BLaER1 treated with 17β-estradiol and CSF1 and Interleukin-3, amounts not matched to agents 10 nM and 100 nM (cell line): ENCODE data around the gene VSIG4.
"Not testable (repeated sequence)": the region's sequence is repeated elsewhere in the genome, so short reads cannot be mapped to it uniquely, and the experiment has no call there.

Source experiments
- H3K27ac ChIP-seq, 11 experiments: shearing (Covaris generic); formaldehyde crosslinking; 2 replicates each; pipeline ENCODE4 v1.8.1; 2022
- H3K27me3 ChIP-seq, 11 experiments: shearing (Covaris generic); formaldehyde crosslinking; 2 replicates each; pipeline ENCODE4 v1.8.1; 2022
- H3K36me3 ChIP-seq, 11 experiments: shearing (Covaris generic); formaldehyde crosslinking; 2 replicates each; pipeline ENCODE4 v1.8.1; 2022
- H3K4me1 ChIP-seq, 10 experiments: shearing (Covaris generic); formaldehyde crosslinking; 2 replicates each; pipeline ENCODE4 v1.8.1; 2022
- H3K4me2 ChIP-seq, 11 experiments: shearing (Covaris generic); formaldehyde crosslinking; 2 replicates each; pipeline ENCODE4 v1.8.1; 2022
- H3K4me3 ChIP-seq, 10 experiments: shearing (Covaris generic); formaldehyde crosslinking; 2 replicates each; pipeline ENCODE4 v1.8.1; 2022
- H3K9ac ChIP-seq, 11 experiments: shearing (Covaris generic); formaldehyde crosslinking; 2 replicates each; pipeline ENCODE4 v1.8.1; 2022
- H3K9me3 ChIP-seq, 11 experiments: shearing (Covaris generic); formaldehyde crosslinking; replicated peaks in 1 of 11; 2 replicates each; pipeline ENCODE4 v1.8.1; 2022
- H4K20me1 ChIP-seq, 11 experiments: shearing (Covaris generic); formaldehyde crosslinking; 2 replicates each; pipeline ENCODE4 v1.8.1; 2022
- Cebpa-rat ChIP-seq, 11 experiments: shearing (Covaris generic); IDR thresholded peaks; 2 replicates each; pipeline ENCODE4 v1.8.1; 2022

Gene VSIG4

GRCh38 chrX:66039944-66040343, at the start of gene VSIG4:
TSS of gene VSIG4 (minus strand) at chrX:66040080. CDS start at chrX:66039998, 82 bp downstream.
- Histone ChIP-seq H3K27me3 (peaks cover 0 to 13% (median 6%) of the 10 kb centered on the region in 11 experiments; a peak in 6 of 22 replicates), H3K36me3 (peaks cover 0 to 13% (median 0%) of the 10 kb centered on the region in 11 experiments; a peak in 2 of 22 replicates), H3K4me3 (peak within 1 kb of the TSS in 3 of 10 experiments; percentile 45 to 57 (median 45); a peak in 6 of 20 replicates), H3K4me1 (peaks cover 0 to 51% (median 3%) of the 10 kb centered on the region in 10 experiments; a peak in 11 of 20 replicates), H3K27ac (peak within 1 kb of the TSS in 3 of 11 experiments; percentile 36 to 68 (median 40); a peak in 6 of 22 replicates), H3K9me3 (peaks cover 0 to 14% (median 0%) of the 10 kb centered on the region in 11 experiments; a peak in 3 of 22 replicates), H3K4me2 (peak within 1 kb of the TSS in 5 of 11 experiments; percentile 38 to 77 (median 61); a peak in 9 of 22 replicates), H4K20me1 (no peaks in the 10 kb centered on the region), H3K9ac (peak within 1 kb of the TSS in 3 of 11 experiments; percentile 50 to 76 (median 51); a peak in 5 of 22 replicates)
- TF ChIP-seq Cebpa-rat (IDR thresholded peaks at IDR 0.05), result no peak

- H3K4me2 ChIP-seq, result peak overlapping the region in 4 of 11 experiments; percentile 78 to 94 (median 81); a peak in 7 of 22 replicates
- H4K20me1 ChIP-seq, result no peaks in the 10 kb centered on the region
- peak overlapping the region in 10 of 11 experiments; percentile 64 to 92 (median 87); a peak in 15 of 22 replicates for H3K27ac ChIP-seq
Measured at GRCh38 chrX:66076801-66077200, 36.9 kb upstream of the VSIG4 start.

GRCh38 chrX:66074920-66075879, 35.3 kb upstream of the VSIG4 start:
- H3K36me3 ChIP-seq, result no peaks in the 10 kb centered on the region
- no peaks in the 10 kb centered on the region for H4K20me1 ChIP-seq
- H3K4me1 ChIP-seq, result peaks cover 17 to 67% (median 39%) of the 10 kb centered on the region in 10 experiments
- H3K9ac ChIP-seq, result peak overlapping the region; percentile 52 to 77 (median 69); a peak in 21 of 22 replicates
- H3K27ac ChIP-seq, result peak overlapping the region; percentile 66 to 92 (median 87)
- H3K4me3 ChIP-seq, result peak overlapping the region in 8 of 10 experiments; percentile 11 to 49 (median 25); a peak in 10 of 20 replicates
- H3K4me2 ChIP-seq, result peak overlapping the region; percentile 42 to 94 (median 70)
- TF ChIP-seq Cebpa-rat (IDR thresholded peaks at IDR 0.05), result peak in 3 of 11 experiments; percentile 21 to 53 (median 46); a peak in 5 of 22 replicates
- H3K9me3 ChIP-seq, result peaks cover 0 to 36% (median 13%) of the 10 kb centered on the region in 11 experiments; a peak in 16 of 22 replicates
- peaks cover 12 to 74% (median 64%) of the 10 kb centered on the region in 11 experiments; a peak in 20 of 22 replicates for H3K27me3 ChIP-seq

More at GRCh38 chrX:66076801-66077200, 36.9 kb upstream of the VSIG4 start:
- TF ChIP-seq Cebpa-rat (IDR thresholded peaks at IDR 0.05), result no peak
- no peak overlapping the region for H3K4me3 ChIP-seq
- no peaks in the 10 kb centered on the region for H3K36me3 ChIP-seq
- peaks cover 0 to 30% (median 13%) of the 10 kb centered on the region in 11 experiments; a peak in 16 of 22 replicates for H3K9me3 ChIP-seq
- H3K27me3 ChIP-seq, result peaks cover 5 to 61% (median 52%) of the 10 kb centered on the region in 11 experiments; a peak in 20 of 22 replicates
- peaks cover 17 to 52% (median 39%) of the 10 kb centered on the region in 10 experiments for H3K4me1 ChIP-seq
- H3K9ac ChIP-seq, result no peak overlapping the region

- Histone ChIP-seq H3K9ac (no peak overlapping the region), H3K4me2 (peak overlapping the region in 1 of 11 experiments; percentile 31; a peak in 1 of 22 replicates), H3K36me3 (no peaks in the 10 kb centered on the region), H4K20me1 (no peaks in the 10 kb centered on the region), H3K9me3 (peaks cover under 1 to 30% (median 9%) of the 10 kb centered on the region in 11 experiments; a peak in 19 of 22 replicates), H3K27ac (no peak overlapping the region), H3K4me1 (peaks cover 17 to 65% (median 34%) of the 10 kb centered on the region in 10 experiments), H3K27me3 (peaks cover 14 to 71% (median 50%) of the 10 kb centered on the region in 11 experiments; a peak in 19 of 22 replicates), H3K4me3 (no peak overlapping the region)
- no peak for TF ChIP-seq Cebpa-rat (IDR thresholded peaks at IDR 0.05)
Measured at GRCh38 chrX:66071126-66071525, 31.2 kb upstream of the VSIG4 start.

- H3K9me3 ChIP-seq, result peaks cover 6 to 21% (median 10%) of the 10 kb centered on the region in 11 experiments; a peak in 19 of 22 replicates
- peaks cover 33 to 71% (median 56%) of the 10 kb centered on the region in 11 experiments for H3K27me3 ChIP-seq
- no peak overlapping the region for H3K4me3 ChIP-seq
- TF ChIP-seq Cebpa-rat (IDR thresholded peaks at IDR 0.05), result no peak
- peaks cover 0 to 3% (median 0%) of the 10 kb centered on the region in 10 experiments; a peak in 2 of 20 replicates for H3K4me1 ChIP-seq
- H3K4me2 ChIP-seq, result no peak overlapping the region
- no peaks in the 10 kb centered on the region for H4K20me1 ChIP-seq
- no peak overlapping the region for H3K9ac ChIP-seq
- H3K27ac ChIP-seq, result no peak overlapping the region; a peak in 1 of 22 replicates
- H3K36me3 ChIP-seq, result no peaks in the 10 kb centered on the region
Measured at GRCh38 chrX:66064261-66064660, 24.4 kb upstream of the VSIG4 start.

- H3K9me3 ChIP-seq, result peaks cover 12 to 37% (median 21%) of the 10 kb centered on the region in 11 experiments; a peak in 20 of 22 replicates
- not testable (repeated sequence) for H3K4me3 ChIP-seq, H3K27ac ChIP-seq, H3K4me2 ChIP-seq, H3K9ac ChIP-seq, H4K20me1 ChIP-seq, H3K36me3 ChIP-seq
- peaks cover 0 to 40% (median 7%) of the 10 kb centered on the region in 10 experiments; a peak in 10 of 20 replicates for H3K4me1 ChIP-seq
- peaks cover 10 to 74% (median 46%) of the 10 kb centered on the region in 11 experiments; a peak in 21 of 22 replicates for H3K27me3 ChIP-seq
Measured at GRCh38 chrX:66057019-66057418, 17.1 kb upstream of the VSIG4 start.

- peak overlapping the region in 8 of 11 experiments; percentile 2 to 62 (median 36); a peak in 13 of 22 replicates for H3K27ac ChIP-seq
- no peak overlapping the region for H3K4me3 ChIP-seq
- no peaks in the 10 kb centered on the region for H4K20me1 ChIP-seq
- no peaks in the 10 kb centered on the region for H3K36me3 ChIP-seq
- peaks cover 0 to 59% (median 24%) of the 10 kb centered on the region in 10 experiments; a peak in 17 of 20 replicates for H3K4me1 ChIP-seq
- peaks cover 12 to 37% (median 21%) of the 10 kb centered on the region in 11 experiments; a peak in 20 of 22 replicates for H3K9me3 ChIP-seq
- H3K9ac ChIP-seq, result no peak overlapping the region
- no peak for TF ChIP-seq Cebpa-rat (IDR thresholded peaks at IDR 0.05)
- H3K4me2 ChIP-seq, result peak overlapping the region in 3 of 11 experiments; percentile 71 to 77 (median 76); a peak in 5 of 22 replicates
- peaks cover 0 to 58% (median 29%) of the 10 kb centered on the region in 11 experiments; a peak in 20 of 22 replicates for H3K27me3 ChIP-seq
Measured at GRCh38 chrX:66054978-66055377, 15.1 kb upstream of the VSIG4 start.

- no peak overlapping the region for H3K4me3 ChIP-seq
- H3K27ac ChIP-seq, result peak overlapping the region in 8 of 11 experiments; percentile 15 to 62 (median 46); a peak in 14 of 22 replicates
- no peak for TF ChIP-seq Cebpa-rat (IDR thresholded peaks at IDR 0.05)
- H3K36me3 ChIP-seq, result no peaks in the 10 kb centered on the region
- H3K4me2 ChIP-seq, result peak overlapping the region in 6 of 11 experiments; percentile 7 to 77 (median 70); a peak in 10 of 22 replicates
- peaks cover 0 to 73% (median 36%) of the 10 kb centered on the region in 10 experiments; a peak in 17 of 20 replicates for H3K4me1 ChIP-seq
- H3K27me3 ChIP-seq, result peaks cover 0 to 44% (median 18%) of the 10 kb centered on the region in 11 experiments; a peak in 18 of 22 replicates
- peak overlapping the region in 1 of 11 experiments; percentile 4; a peak in 2 of 22 replicates for H3K9ac ChIP-seq
- no peaks in the 10 kb centered on the region for H4K20me1 ChIP-seq
- peaks cover 12 to 36% (median 21%) of the 10 kb centered on the region in 11 experiments; a peak in 20 of 22 replicates for H3K9me3 ChIP-seq
Measured at GRCh38 chrX:66053414-66053813, 13.5 kb upstream of the VSIG4 start.
